Mesenchymal stem cell (in vitro differentiated cells and primary cell): Measurements from ENCODE around the gene MTTP.
A peak's percentile ranks its signal among the peaks of the same experiment; 100 is the strongest.

Experiments used
- DNase-seq: peaks from one replicate; pipeline ENCODE4 v3.0.0-alpha.2; 2013
- H2AFZ ChIP-seq: one replicate; pipeline ENCODE4 v1.6.1; 2013; ENCODE audit warnings: low read depth, mild to moderate bottlenecking, control low read depth, inconsistent platforms, low read length, moderate library complexity
- H2AK5ac ChIP-seq: 2 replicates; pipeline ENCODE4 v1.6.1; 2013; ENCODE audit warnings: low read length, moderate library complexity, mild to moderate bottlenecking, inconsistent platforms; ENCODE audit not compliant: severe bottlenecking
- H2BK120ac ChIP-seq: one replicate; pipeline ENCODE4 v1.6.1; 2013; ENCODE audit warnings: low read depth, mild to moderate bottlenecking, inconsistent platforms, low read length, moderate library complexity
- H2BK12ac ChIP-seq, 2 experiments: one replicate each; pipeline ENCODE4 v1.6.1; 2013; ENCODE audit warnings: inconsistent platforms in 2 of 2, low read length in 2 of 2, mild to moderate bottlenecking in 2 of 2, moderate library complexity in 2 of 2, control low read depth in 1 of 2
- H2BK15ac ChIP-seq: one replicate; pipeline ENCODE4 v1.6.1; 2013; ENCODE audit warnings: mild to moderate bottlenecking, low read depth, inconsistent platforms; ENCODE audit not compliant: poor library complexity, severe bottlenecking
- H2BK5ac ChIP-seq: 2 replicates; pipeline ENCODE4 v1.6.1; 2013; ENCODE audit warnings: low read depth, mild to moderate bottlenecking, low read length, control low read depth, inconsistent platforms; ENCODE audit not compliant: poor library complexity, severe bottlenecking
- H3K14ac ChIP-seq, 2 experiments: one replicate each; pipeline ENCODE4 v1.6.1; 2013; ENCODE audit warnings: inconsistent platforms in 2 of 2, low read length in 2 of 2, control low read depth in 1 of 2, mild to moderate bottlenecking in 1 of 2, moderate library complexity in 1 of 2
- H3K18ac ChIP-seq, 2 experiments: one replicate each; pipeline ENCODE4 v1.6.1; 2013; ENCODE audit warnings: inconsistent platforms in 2 of 2, low read length in 2 of 2, control low read depth in 1 of 2, low read depth in 1 of 2, mild to moderate bottlenecking in 1 of 2
- H3K23ac ChIP-seq, 2 experiments: one replicate each; pipeline ENCODE4 v1.6.1; 2013; ENCODE audit warnings: inconsistent platforms in 2 of 2, low read length in 2 of 2, mild to moderate bottlenecking in 2 of 2, moderate library complexity in 2 of 2, control low read depth in 1 of 2
- H3K27ac ChIP-seq: 2 replicates; pipeline ENCODE4 v1.5.1; 2013; ENCODE audit warnings: mild to moderate bottlenecking, moderate library complexity, low read length, control low read depth, inconsistent platforms; ENCODE audit not compliant: poor library complexity, severe bottlenecking
- H3K27me3 ChIP-seq, 2 experiments: 2 replicates each; pipeline versions ENCODE4 v1.6.1 to v1.7.0; 2013; ENCODE audit warnings: low read length in 2 of 2, mild to moderate bottlenecking in 2 of 2, moderate library complexity in 2 of 2, control low read depth in 1 of 2, inconsistent platforms in 1 of 2; ENCODE audit not compliant: control insufficient read depth in 1 of 2, insufficient read depth in 1 of 2
- H3K36me3 ChIP-seq, 2 experiments: 2 replicates each; pipeline versions ENCODE4 v1.6.1 to v1.7.0; 2013; ENCODE audit warnings: low read length in 2 of 2, control low read depth in 1 of 2, inconsistent platforms in 1 of 2, low read depth in 1 of 2, mild to moderate bottlenecking in 1 of 2; ENCODE audit not compliant: insufficient read depth in 2 of 2, control insufficient read depth in 1 of 2
- H3K4ac ChIP-seq, 2 experiments: one replicate each; pipeline ENCODE4 v1.6.1; 2013; ENCODE audit warnings: inconsistent platforms in 2 of 2, low read length in 2 of 2, mild to moderate bottlenecking in 2 of 2, moderate library complexity in 2 of 2, control low read depth in 1 of 2, low read depth in 1 of 2
- H3K4me1 ChIP-seq: 2 replicates; pipeline ENCODE4 v1.6.1; 2013; ENCODE audit warnings: low read depth, low read length, control low read depth; ENCODE audit not compliant: control insufficient read depth, insufficient read depth
- H3K4me2 ChIP-seq: 2 replicates; pipeline ENCODE4 v1.6.1; 2013; ENCODE audit warnings: low read length, mild to moderate bottlenecking, inconsistent platforms; ENCODE audit not compliant: poor library complexity, severe bottlenecking
- H3K4me3 ChIP-seq, 2 experiments: 2 replicates each; pipeline versions ENCODE4 v1.5.1 to v1.7.0; 2013; ENCODE audit warnings: low read length in 2 of 2, mild to moderate bottlenecking in 2 of 2, control low read depth in 1 of 2, low read depth in 1 of 2; ENCODE audit not compliant: insufficient read depth in 1 of 2
- H3K79me1 ChIP-seq: replicated peaks from 2 replicates; pipeline ENCODE4 v1.6.1; 2013; ENCODE audit warnings: mild to moderate bottlenecking, control low read depth, low read length, inconsistent platforms; ENCODE audit not compliant: poor library complexity, severe bottlenecking
- H3K9ac ChIP-seq: 2 replicates; pipeline ENCODE4 v1.7.0; 2013; ENCODE audit warnings: mild to moderate bottlenecking, low read length, moderate library complexity
- H3K9me3 ChIP-seq: 2 replicates; pipeline ENCODE4 v1.7.0; 2013; ENCODE audit warnings: mild to moderate bottlenecking, low read length; ENCODE audit not compliant: control insufficient read depth
- H4K8ac ChIP-seq: one replicate; pipeline ENCODE4 v1.6.1; 2013; ENCODE audit warnings: inconsistent platforms, mild to moderate bottlenecking, low read length, moderate library complexity
- H4K91ac ChIP-seq: one replicate; pipeline ENCODE4 v1.6.1; 2013; ENCODE audit warnings: mild to moderate bottlenecking, low read length, inconsistent platforms
- WGBS: methylation state at CpG from one replicate; pipeline ENCODE4 v1.1.7; 2013; ENCODE audit warnings: mixed read lengths; 5-methylcytosine and 5-hydroxymethylcytosine counted together

MTTP gene

DNA sequence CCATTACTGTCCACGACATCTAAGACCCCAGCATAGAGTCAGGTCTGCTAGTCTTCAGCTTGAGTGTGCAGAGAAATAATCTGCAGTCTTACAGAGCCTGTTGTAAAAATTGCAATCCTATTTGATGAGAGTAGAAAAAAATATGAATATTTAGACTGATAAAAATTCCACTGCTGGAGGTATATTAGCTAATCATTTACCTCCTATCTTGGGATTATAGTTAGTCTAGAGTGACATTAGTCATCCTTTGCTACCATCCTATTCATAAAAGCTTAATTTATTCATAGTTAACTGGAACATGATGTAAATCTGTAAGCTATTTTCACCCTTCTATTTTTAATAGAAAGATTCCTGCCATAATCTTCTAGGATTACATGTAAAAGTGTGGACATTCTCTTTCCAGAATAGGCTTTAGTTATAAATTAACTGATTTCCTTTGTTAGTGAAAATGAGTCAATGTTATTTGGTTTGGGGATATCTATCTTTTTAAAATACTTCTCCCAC is 56.3 kb downstream of the MTTP start:
- Histone ChIP-seq H3K23ac (no peak overlapping the region), H3K9me3 (no peaks in the 10 kb centered on the region), H2AK5ac (no peak overlapping the region), H4K8ac (no peak overlapping the region), H3K18ac (no peak overlapping the region), H3K4me2 (no peak overlapping the region), H3K14ac (no peak overlapping the region), H3K79me1 (no peaks in the 10 kb centered on the region), H3K4me1 (peaks cover 3% of the 10 kb centered on the region), H4K91ac (no peak overlapping the region), H2BK120ac (no peak overlapping the region), H2BK15ac (no peak overlapping the region), H3K4me3 (no peak overlapping the region), H3K27ac (peak overlapping the region; percentile 9), H3K4ac (no peak overlapping the region), H2BK12ac (no peak overlapping the region), H3K36me3 (no peaks in the 10 kb centered on the region), H3K9ac (no peak overlapping the region), H3K27me3 (no peaks in the 10 kb centered on the region), H2BK5ac (no peak overlapping the region), H2AFZ (no peak overlapping the region)
- no peak for DNase-seq
- no CpG with 5 or more reads among the region's 1 CpG for WGBS

GRCh38 chr4:99633772-99634171 is 59.1 kb downstream of the MTTP start:
- Histone ChIP-seq H3K27ac (no peak overlapping the region), H3K14ac (no peak overlapping the region), H2BK15ac (no peak overlapping the region), H2BK12ac (no peak overlapping the region), H3K18ac (no peak overlapping the region), H4K8ac (no peak overlapping the region), H3K4ac (no peak overlapping the region), H2BK120ac (no peak overlapping the region), H3K4me2 (no peak overlapping the region), H3K36me3 (no peaks in the 10 kb centered on the region), H3K23ac (no peak overlapping the region), H3K4me1 (peaks cover 3% of the 10 kb centered on the region), H3K27me3 (no peaks in the 10 kb centered on the region), H2AK5ac (no peak overlapping the region), H3K9me3 (no peaks in the 10 kb centered on the region), H3K4me3 (no peak overlapping the region), H2BK5ac (no peak overlapping the region), H4K91ac (no peak overlapping the region), H3K79me1 (no peaks in the 10 kb centered on the region), H2AFZ (no peak overlapping the region), H3K9ac (no peak overlapping the region)
- WGBS, result 93% methylated on average over 11 of the region's 14 CpGs
- DNase-seq, result no peak

DNA sequence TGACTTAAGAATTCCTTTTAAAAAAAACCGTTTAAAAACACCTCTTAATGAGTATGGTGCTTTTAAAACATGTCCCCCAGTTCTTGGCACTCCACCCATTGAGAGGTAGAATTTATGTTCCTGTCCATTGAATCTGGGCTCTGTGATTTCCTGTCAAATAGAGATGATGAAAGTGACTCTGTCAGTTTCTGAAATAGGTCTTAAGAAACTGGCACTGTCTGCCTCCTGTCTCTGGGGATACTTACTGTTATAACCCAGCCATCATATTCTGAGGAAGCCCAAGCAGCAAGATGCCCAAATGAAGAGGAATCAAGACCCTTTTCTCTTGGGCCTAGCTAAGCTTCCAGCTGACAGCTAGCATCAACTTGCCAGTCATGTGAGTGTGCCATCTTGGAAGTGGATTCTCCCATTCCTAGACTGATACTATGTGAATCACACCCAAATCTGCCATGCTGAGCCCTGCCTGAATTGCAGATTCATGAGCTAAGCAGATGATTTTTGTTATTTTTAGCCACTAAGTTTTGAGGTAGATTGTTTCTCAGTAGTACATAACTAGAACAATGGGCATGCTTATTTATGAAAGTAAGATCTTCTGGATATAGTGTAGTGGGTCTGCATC is 60.2 kb downstream of the MTTP start:
- WGBS, result no CpG with 5 or more reads among the region's 1 CpG
- Histone ChIP-seq H3K4me1 (peaks cover 3% of the 10 kb centered on the region), H3K14ac (no peak overlapping the region)

DNA sequence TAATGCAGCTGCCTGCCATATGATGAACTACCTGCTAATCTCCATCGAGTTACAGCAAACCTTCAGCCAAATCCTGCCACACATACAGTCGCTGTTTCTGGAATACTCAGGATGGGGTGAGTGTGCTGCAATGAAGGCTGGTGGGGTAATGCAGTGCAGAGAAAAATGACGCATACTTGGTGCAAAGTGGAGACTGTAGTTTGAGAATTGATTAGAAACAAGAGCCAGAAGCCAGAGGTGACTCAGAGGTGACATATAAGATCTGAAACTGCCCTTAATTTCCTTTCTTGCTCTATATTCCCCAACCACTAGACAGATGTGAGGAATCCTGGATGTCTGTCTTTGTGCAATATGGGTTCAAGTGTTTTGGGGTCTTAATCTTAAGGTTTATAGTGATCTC is 61.0 kb downstream of the MTTP start:
- Histone ChIP-seq H3K4me1 (peaks cover 3% of the 10 kb centered on the region), H2BK12ac (no peak overlapping the region), H3K4me2 (no peak overlapping the region), H3K4ac (no peak overlapping the region), H2BK120ac (no peak overlapping the region), H3K18ac (no peak overlapping the region), H3K79me1 (no peaks in the 10 kb centered on the region), H3K36me3 (no peaks in the 10 kb centered on the region), H2AFZ (no peak overlapping the region), H2BK15ac (no peak overlapping the region), H4K8ac (no peak overlapping the region), H4K91ac (no peak overlapping the region), H3K14ac (no peak overlapping the region), H2AK5ac (no peak overlapping the region), H3K9ac (no peak overlapping the region), H3K23ac (no peak overlapping the region), H3K27me3 (no peaks in the 10 kb centered on the region), H3K27ac (no peak overlapping the region), H3K4me3 (no peak overlapping the region), H3K9me3 (no peaks in the 10 kb centered on the region), H2BK5ac (no peak overlapping the region)
- no peak for DNase-seq
- WGBS, result 93% methylated on average over 3 of the region's 3 CpGs

More for the DNA sequence above, 60.2 kb downstream of the MTTP start:
- Histone ChIP-seq H4K8ac (no peak overlapping the region), H2BK12ac (no peak overlapping the region), H4K91ac (no peak overlapping the region), H2AFZ (no peak overlapping the region), H3K27me3 (no peaks in the 10 kb centered on the region), H3K79me1 (no peaks in the 10 kb centered on the region), H3K4me3 (no peak overlapping the region), H2AK5ac (no peak overlapping the region), H2BK15ac (no peak overlapping the region), H3K18ac (no peak overlapping the region), H3K4me2 (no peak overlapping the region), H3K9ac (no peak overlapping the region), H3K23ac (no peak overlapping the region), H3K4ac (no peak overlapping the region), H2BK120ac (no peak overlapping the region), H3K36me3 (no peaks in the 10 kb centered on the region), H2BK5ac (no peak overlapping the region), H3K9me3 (no peaks in the 10 kb centered on the region), H3K27ac (no peak overlapping the region)
- no peak for DNase-seq
